Jurkat, Clone E6-1 (cell line): ENCODE data around the gene PRDM12.

ENCODE experiments used
- DNase-seq: peaks from one replicate; pipeline ENCODE4 v3.0.0-alpha.2; 2011; ENCODE audit warnings: low read depth, low spot score
- H3K4me3 ChIP-seq: 2 replicates; pipeline ENCODE4 v1.5.1; 2011; ENCODE audit warnings: mild to moderate bottlenecking, low read length, control low read depth, moderate library complexity

The PRDM12 gene

GRCh38 chr9:130662099-130662969 lies 2.1 kb upstream of the PRDM12 start:
- H3K4me3 ChIP-seq, result no peak overlapping the region
- no peak for DNase-seq

DNA sequence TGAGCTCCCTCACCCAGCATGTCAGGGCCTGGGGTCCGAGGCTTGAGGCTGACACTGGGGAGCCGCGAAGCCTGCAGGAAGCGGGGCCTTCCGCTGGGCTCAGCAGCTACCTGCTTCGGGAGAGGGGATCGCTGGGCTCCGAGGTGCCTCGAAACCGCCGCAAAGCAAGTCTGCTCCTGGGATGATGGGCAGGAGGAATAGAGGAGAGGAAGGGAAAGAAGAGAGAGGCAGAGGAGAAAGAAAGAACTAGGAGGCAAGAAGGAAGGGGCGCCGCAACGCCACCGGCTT lies 1.5 kb upstream of the PRDM12 start:
- H3K4me3 ChIP-seq, result no peak overlapping the region
- no peak for DNase-seq

DNA sequence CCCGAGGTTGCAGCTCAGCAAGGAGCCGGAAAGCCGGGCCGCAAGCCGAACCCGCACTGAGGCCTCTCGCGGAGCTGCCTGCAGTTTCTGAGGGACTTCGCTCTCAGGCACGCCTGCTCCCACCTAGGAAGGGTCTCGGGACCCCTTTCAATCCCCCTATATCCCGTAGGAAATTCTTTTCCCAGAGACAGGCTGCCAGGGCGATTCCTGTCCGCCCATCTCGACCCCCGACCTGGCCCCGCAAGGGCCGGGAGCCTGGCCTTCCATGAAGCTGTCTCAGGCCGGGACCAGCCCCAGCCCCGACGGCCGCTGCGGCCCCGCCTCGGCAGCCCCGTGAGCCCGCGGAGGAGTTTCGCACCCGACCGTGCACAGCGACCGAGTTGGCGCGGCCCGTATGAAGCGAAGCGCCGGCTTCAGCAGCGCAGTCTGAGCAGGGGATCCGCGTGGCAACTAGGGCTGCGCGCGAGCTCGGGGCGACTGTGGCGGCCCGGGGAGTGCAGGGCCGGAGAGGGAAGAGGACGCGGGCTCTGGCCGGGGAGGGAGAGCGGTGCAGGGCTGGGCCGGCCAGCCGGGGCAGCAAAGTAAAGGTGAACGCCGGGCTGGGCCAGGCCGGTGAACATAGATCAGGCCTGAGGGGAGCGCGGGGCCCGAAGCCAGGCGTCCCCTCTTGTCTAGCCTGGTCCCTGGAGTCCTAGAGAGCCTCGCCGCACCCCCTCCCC lies 977 bp upstream of the PRDM12 start:
- DNase-seq, result no peak
- H3K4me3 ChIP-seq, result no peak overlapping the region

- DNase-seq, result no peak
- no peak overlapping the region for H3K4me3 ChIP-seq
Observed at GRCh38 chr9:130663977-130664250, 480 bp upstream of the PRDM12 start.

DNA sequence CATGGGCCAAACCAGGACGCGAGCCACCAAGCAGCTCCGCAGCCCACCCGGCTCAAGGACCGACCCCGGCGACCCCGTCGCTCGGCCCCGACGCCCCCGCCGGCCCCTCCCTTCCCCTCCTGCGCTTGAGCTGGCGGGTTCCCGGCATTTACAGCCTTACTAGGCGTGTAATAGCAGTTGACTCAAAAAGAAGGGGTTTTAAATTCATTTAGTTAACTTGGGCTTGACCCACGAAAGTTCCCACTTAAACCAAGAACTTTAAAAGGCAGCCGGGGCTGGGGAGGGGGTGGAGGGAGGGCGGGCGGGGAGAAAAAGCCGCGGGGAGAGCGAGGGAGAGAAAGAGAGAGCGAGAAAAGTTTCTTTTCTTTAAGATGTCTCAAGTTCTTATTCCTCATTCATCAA lies 636 bp downstream of the PRDM12 start:
- H3K4me3 ChIP-seq, result no peak overlapping the region
- no peak for DNase-seq

GRCh38 chr9:130665431-130666392 lies 1.3 kb downstream of the PRDM12 start:
- H3K4me3 ChIP-seq, result no peak overlapping the region
- DNase-seq, result no peak

- DNase-seq, result no peak
- no peak overlapping the region for H3K4me3 ChIP-seq
Observed at GRCh38 chr9:130666393-130667119, 2.2 kb downstream of the PRDM12 start.

- H3K4me3 ChIP-seq, result no peak overlapping the region
- DNase-seq, result no peak
Observed at GRCh38 chr9:130667120-130667435, 2.7 kb downstream of the PRDM12 start.

DNA sequence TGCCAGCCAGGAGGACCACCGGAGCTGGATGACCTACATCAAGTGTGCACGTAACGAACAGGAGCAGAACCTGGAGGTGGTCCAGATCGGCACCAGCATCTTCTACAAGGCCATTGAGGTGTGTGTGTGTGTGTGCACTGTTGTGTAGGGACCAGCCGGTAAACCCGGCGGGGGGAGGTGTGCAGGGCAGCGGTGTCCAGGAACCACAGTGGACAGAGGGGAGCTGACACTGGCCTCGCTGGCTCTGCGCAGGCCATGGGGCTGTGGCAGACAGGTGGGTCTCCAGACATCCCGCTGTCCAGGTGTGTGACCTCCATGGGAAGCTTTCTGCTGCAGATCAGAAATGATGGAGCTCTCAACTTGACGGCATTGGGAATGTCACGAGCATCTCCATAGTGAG lies 3.8 kb downstream of the PRDM12 start:
- DNase-seq, result no peak
- no peak overlapping the region for H3K4me3 ChIP-seq

DNA sequence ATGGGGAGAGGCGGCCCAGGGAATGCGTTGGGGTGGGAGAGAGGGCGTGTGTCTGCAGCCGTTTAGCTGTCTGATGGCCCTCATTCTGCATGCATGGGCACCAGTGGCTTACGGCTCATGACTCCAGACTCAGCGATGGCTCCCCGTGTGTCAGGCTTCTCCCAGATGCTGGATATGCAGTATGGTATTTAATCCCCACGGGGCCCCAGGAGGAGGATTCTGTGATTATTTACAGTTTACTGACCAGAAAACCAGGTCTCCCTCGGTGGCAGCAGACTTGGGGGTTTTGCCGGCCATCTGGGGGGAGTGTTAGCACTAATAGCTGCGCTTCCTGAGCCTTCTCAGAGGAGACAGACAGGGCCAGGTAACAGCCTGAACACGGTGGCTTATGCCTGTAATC lies 4.3 kb downstream of the PRDM12 start:
- no peak overlapping the region for H3K4me3 ChIP-seq
- no peak for DNase-seq

GRCh38 chr9:130669965-130670364 lies 5.6 kb downstream of the PRDM12 start:
- H3K4me3 ChIP-seq, result no peak overlapping the region
- no peak for DNase-seq

DNA sequence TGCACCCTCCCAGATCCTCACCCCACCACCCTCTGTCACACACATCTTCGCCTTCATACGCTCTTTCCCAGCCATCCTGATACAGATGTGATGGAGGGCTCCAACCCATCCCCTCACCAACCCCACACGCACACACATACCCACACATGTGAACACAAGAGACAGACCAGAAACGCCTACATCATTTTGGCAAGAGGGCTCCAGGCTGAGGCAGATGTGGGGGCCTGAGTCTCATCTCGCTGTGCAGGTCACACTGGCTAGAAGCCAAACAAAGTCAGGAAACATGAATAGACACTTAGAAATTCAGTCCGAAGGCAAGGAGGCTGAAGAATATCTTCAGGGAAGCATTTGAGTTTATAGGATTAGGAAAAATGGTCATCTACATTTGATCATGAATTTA lies 6.2 kb downstream of the PRDM12 start:
- no peak overlapping the region for H3K4me3 ChIP-seq
- no peak for DNase-seq

- DNase-seq, result no peak
- H3K4me3 ChIP-seq, result no peak overlapping the region
Observed at GRCh38 chr9:130672466-130672865, 8.1 kb downstream of the PRDM12 start.

GRCh38 chr9:130672933-130673615 lies 8.7 kb downstream of the PRDM12 start:
- no peak overlapping the region for H3K4me3 ChIP-seq
- DNase-seq, result no peak

DNA sequence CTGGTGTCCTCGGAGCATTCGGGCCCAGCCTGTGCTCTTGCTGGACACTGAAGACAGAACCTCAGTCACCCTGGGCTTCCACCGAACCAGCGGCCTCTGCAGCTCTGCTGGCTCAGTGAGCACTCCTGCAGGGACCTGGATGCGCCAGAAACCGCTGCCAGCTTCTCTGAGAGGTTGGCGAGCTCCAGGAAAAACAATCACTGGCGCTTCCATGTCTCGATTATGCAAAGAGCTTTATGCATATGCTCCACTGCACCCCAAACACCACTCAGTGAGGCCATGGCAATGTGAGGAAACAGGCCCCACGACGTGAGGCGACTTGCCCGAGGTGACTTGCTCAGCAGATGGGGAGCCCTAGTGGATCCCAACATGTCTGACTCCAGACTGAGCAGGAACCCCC lies 11.0 kb downstream of the PRDM12 start:
- DNase-seq, result no peak
- no peak overlapping the region for H3K4me3 ChIP-seq

DNA sequence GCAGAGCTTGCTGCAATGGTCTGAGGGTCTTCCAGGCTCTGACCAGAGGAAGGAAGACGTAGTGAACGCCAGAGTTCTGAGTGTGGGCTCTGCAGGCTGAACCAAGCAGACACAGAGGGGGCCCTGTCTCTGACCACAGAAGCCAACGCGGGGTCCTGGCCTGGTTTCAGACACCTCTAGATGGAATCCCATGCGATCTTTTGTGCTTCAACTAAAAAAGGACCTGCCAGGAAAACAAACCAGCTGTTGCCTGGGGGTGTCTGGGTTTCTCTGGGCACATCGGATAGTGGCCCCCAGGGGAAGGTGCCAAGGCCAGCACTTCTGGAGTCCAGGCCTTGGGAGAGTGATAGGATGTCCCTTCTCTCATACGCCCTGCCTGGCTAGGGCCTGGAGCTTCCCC lies 12.9 kb downstream of the PRDM12 start:
- H3K4me3 ChIP-seq, result no peak overlapping the region
- no peak for DNase-seq

GRCh38 chr9:130680836-130681768 lies 16.7 kb downstream of the PRDM12 start:
- peak overlapping the region; percentile 59 for H3K4me3 ChIP-seq
- no peak for DNase-seq
